Brain microvascular endothelial cell (primary cell): Measurements from ENCODE around the gene TSHB.

Experiments used
- DNase-seq: peaks from one replicate; pipeline ENCODE4 v3.0.0-alpha.2; 2020
- H3K27ac ChIP-seq: fragments of 250-450 bp; sonication (Bioruptor Pico); 2 replicates; pipeline ENCODE4 v1.5.1; 2020; ENCODE audit warnings: mild to moderate bottlenecking, moderate library complexity
- H3K27me3 ChIP-seq: fragments of 250-450 bp; sonication (Bioruptor Pico); replicated peaks from 2 replicates; pipeline ENCODE4 v1.5.1; 2020; ENCODE audit warnings: mild to moderate bottlenecking
- H3K36me3 ChIP-seq: fragments of 250-450 bp; sonication (Bioruptor Pico); replicated peaks from 2 replicates; pipeline ENCODE4 v1.5.1; 2020; ENCODE audit warnings: mild to moderate bottlenecking
- H3K4me3 ChIP-seq: 2 replicates; pipeline ENCODE4 v1.5.1; 2011; ENCODE audit warnings: low read depth, mild to moderate bottlenecking, control low read depth, low read length, moderate library complexity
- in situ Hi-C: cut with HindIII; loops from 2 replicates; pipeline ENCODE4 v1.10.0; 2017; ENCODE audit warnings: low sequenced_read_pairs, low pct_ligation_motif_present
- TF ChIP-seq, protein P1 (sequence below): IDR thresholded peaks from 2 replicates; pipeline ENCODE4 v1.5.1; 2011; ENCODE audit warnings: low read depth, mild to moderate bottlenecking, moderate library complexity, low read length, control low read depth, inconsistent platforms; ENCODE audit errors: missing control alignments

TSHB gene

DNA sequence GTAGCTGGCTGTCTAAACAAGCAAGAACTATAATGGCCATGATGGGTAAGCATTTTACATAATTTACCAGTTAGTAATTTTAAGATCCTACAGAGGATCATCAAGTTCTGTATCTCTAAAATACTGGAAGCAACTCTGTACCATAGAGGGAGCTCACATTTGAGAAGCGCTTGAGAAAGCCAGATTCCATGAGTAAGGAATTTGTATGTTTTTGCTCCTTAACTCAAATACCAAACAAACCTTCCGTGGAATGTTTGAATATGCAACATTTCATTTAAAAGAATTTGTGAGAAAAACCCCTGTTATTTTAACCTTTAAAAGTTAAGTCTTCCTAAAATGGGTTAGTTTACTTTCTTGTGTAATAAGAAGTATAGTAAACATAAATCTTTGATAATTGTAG is 2.0 kb downstream of the TSHB start:
- no peaks in the 10 kb centered on the region for H3K27me3 ChIP-seq
- TF ChIP-seq, protein P1, sequence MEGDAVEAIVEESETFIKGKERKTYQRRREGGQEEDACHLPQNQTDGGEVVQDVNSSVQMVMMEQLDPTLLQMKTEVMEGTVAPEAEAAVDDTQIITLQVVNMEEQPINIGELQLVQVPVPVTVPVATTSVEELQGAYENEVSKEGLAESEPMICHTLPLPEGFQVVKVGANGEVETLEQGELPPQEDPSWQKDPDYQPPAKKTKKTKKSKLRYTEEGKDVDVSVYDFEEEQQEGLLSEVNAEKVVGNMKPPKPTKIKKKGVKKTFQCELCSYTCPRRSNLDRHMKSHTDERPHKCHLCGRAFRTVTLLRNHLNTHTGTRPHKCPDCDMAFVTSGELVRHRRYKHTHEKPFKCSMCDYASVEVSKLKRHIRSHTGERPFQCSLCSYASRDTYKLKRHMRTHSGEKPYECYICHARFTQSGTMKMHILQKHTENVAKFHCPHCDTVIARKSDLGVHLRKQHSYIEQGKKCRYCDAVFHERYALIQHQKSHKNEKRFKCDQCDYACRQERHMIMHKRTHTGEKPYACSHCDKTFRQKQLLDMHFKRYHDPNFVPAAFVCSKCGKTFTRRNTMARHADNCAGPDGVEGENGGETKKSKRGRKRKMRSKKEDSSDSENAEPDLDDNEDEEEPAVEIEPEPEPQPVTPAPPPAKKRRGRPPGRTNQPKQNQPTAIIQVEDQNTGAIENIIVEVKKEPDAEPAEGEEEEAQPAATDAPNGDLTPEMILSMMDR = no peak
- no peak overlapping the region for H3K4me3 ChIP-seq
- no peak for DNase-seq
- in situ Hi-C loops = no loop called here
- no peaks in the 10 kb centered on the region for H3K36me3 ChIP-seq
- no peak overlapping the region for H3K27ac ChIP-seq

DNA sequence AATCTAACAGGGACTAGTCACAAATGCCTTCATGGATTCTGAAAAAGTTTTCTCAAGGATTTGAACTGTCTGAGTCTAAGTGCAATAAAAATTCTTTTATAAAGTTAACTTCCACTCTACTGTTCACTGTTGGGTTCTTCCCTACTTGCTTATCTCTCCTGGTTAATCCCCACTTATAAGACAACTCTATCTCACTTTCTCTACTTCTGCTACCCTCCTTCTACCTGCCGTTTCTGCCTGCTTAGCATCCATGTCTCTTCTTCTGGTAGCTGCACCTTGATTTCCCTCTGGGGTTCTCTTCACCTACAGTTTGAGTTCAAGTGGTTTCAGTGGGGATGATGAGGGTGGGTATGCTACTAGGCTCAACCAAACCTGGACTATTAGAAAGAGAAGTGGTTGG is 6.0 kb downstream of the TSHB start:
- TF ChIP-seq, protein P1 = no peak
- no peaks in the 10 kb centered on the region for H3K27me3 ChIP-seq
- no peaks in the 10 kb centered on the region for H3K36me3 ChIP-seq
- H3K27ac ChIP-seq = no peak overlapping the region
- in situ Hi-C loops = no loop called here
- H3K4me3 ChIP-seq = no peak overlapping the region
- DNase-seq = no peak

DNA sequence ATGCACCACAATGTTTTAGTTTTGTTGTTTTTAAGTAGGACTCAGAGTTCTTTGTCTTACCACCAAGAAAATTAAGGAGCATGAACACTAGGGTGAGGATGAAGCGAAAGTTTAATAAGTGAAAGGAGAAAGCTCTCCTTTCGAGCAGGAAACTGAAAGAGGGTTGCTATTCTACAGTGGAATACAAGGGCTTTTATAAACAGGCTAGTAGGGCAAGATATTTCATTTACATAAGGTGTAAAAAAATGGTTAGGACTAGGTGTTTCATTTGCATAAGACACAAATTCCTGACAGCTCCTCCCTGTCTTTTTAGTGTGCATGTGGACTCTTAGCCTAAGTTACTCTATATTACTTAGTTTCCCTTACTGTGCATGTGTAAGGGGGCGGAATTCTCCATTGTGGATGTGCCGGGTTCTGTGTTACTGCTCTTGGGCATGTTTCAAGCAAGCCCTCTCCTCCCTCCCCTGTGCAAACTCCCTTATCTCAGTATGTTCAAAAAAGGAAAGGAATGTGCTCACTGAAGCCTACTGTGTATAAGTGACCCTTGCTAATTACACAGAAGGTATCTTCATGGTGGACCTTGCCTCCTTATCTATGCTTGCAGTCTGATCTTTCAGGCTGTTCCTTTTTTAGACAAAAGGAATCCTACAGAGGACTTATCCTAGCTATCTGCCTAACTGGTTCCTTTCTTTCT is 7.3 kb downstream of the TSHB start:
- in situ Hi-C loops = no loop called here

DNA sequence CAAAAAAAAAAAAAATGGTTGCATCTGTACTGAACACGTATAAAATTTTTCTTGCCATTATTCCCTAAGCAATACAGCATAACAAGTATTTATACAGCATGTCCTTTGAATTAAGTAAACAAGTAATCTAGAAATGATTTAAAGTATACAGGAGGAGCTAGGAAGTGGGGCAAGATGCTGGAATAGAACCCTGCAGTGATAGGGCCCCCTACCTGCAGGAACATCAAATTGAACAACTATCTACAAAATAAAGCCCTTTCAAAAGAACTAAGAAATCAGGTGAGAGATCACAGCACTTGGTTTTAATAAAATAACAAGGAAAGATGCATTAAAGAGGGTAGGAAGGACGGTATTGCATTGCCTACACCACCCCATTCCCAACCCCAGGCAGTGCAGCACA is 10.9 kb downstream of the TSHB start:
- DNase-seq = no peak
- H3K4me3 ChIP-seq = no peak overlapping the region
- H3K36me3 ChIP-seq = no peaks in the 10 kb centered on the region
- in situ Hi-C loops = no loop called here
- no peaks in the 10 kb centered on the region for H3K27me3 ChIP-seq
- TF ChIP-seq, protein P1 = peak; percentile 6
- H3K27ac ChIP-seq = no peak overlapping the region

More for the DNA sequence above, 7.3 kb downstream of the TSHB start:
- Histone ChIP-seq H3K27ac (no peak overlapping the region), H3K36me3 (no peaks in the 10 kb centered on the region), H3K4me3 (no peak overlapping the region), H3K27me3 (no peaks in the 10 kb centered on the region)
- TF ChIP-seq, protein P1 = no peak
- no peak for DNase-seq

DNA sequence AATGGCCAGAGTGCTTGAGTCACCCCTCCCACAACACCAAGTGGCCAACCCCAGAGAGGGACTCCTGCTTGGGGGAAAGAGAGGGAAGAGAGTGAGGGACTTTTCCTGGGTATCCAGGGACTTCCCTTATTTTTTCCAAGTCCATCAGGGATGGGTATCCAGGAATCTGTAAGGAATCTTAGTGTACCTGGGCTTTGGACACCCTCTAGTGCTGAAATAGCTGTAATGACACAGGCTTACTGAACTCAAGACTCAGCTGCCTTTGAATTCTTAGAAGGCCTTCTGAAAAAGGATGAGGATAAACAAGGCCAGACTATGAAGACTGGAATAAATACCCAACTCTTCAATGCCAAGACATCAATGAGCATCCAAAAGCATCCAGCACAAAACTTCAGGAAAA is 12.0 kb downstream of the TSHB start:
- no peaks in the 10 kb centered on the region for H3K36me3 ChIP-seq
- in situ Hi-C loops = no loop called here
- H3K27ac ChIP-seq = no peak overlapping the region
- TF ChIP-seq, protein P1 = peak; percentile 48
- no peak for DNase-seq
- H3K27me3 ChIP-seq = no peaks in the 10 kb centered on the region
- H3K4me3 ChIP-seq = no peak overlapping the region

DNA sequence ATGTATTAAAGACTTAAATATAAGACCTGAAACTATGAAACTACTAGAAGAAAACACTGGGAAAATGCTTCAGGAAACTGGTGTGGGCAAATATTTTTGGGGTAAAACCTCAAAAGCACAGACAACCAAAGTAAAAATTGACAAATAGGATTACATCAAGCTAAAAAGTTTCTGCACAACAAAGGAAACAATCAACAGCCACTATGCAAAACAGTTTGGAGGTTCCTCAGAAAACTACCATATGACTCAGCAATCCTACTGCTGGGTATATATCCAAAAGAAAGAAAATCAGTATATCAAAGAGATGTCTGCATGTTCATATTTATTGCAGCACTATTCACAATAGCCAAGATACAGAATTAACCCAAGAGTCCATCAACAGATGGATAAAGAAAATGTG is 17.1 kb downstream of the TSHB start:
- no peaks in the 10 kb centered on the region for H3K27me3 ChIP-seq
- H3K36me3 ChIP-seq = no peaks in the 10 kb centered on the region
- H3K4me3 ChIP-seq = no peak overlapping the region
- H3K27ac ChIP-seq = no peak overlapping the region
- DNase-seq = no peak
- in situ Hi-C loops = no loop called here
- TF ChIP-seq, protein P1 = no peak
